ENCODE results near the gene LAPTM5. TPM values are rescaled to one million over a fixed set of nuclear protein-coding genes. Genes with fewer than 3 reads are reported as not detected.

The LAPTM5 gene
- total RNA-seq, 1 experiment from 2014 or later: 0.15 TPM

DNA sequence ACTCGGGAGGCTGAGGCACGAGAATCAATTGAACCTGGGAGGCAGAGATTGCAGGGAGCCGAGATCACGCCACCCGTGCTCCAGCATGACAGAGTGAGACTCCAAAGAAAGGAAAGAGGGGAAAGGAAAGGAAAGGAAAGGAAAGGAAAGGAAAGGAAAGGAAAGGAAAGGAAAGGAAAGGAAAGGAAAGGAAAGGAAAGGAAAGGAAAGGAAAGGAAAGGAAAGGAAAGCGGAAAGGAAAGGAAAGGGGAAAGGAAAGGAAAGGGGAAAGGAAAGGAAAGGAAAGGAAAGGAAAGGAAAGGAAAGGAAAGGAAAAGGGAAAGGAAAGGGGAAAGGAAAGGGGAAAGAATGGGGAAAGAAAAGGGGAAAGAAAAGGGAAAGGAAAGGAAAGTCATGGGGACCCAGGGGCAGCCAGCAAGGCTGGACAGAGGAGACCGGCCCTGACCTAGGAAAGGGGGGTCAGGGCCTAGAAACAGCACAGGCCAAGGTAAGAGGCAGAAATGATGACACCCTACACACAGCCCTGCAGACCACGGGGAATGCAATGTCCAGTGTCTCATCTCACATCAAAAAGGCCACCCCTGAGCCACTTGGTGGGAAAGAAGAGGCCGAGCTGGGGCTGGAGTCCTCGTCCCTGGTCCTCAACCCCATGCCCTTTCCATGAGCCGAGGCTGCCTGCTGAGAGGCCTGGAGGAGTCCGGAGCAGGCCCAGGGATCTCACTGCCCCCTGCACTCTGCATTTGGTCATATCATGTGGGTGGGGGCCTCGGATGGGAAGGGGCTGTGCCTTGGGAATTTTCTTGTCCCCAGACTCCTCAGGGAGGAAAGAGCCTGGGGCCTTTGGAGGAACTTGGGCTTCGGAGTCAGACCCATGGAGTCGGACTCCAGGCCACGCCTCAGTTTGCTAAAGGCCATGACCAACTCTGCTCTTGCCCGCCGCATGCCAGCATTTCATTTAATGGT lies 18.8 kb upstream of the LAPTM5 start:
- TF ChIP-seq, protein P1, sequence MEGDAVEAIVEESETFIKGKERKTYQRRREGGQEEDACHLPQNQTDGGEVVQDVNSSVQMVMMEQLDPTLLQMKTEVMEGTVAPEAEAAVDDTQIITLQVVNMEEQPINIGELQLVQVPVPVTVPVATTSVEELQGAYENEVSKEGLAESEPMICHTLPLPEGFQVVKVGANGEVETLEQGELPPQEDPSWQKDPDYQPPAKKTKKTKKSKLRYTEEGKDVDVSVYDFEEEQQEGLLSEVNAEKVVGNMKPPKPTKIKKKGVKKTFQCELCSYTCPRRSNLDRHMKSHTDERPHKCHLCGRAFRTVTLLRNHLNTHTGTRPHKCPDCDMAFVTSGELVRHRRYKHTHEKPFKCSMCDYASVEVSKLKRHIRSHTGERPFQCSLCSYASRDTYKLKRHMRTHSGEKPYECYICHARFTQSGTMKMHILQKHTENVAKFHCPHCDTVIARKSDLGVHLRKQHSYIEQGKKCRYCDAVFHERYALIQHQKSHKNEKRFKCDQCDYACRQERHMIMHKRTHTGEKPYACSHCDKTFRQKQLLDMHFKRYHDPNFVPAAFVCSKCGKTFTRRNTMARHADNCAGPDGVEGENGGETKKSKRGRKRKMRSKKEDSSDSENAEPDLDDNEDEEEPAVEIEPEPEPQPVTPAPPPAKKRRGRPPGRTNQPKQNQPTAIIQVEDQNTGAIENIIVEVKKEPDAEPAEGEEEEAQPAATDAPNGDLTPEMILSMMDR (conservative IDR thresholded peaks at IDR 0.05): no peak
- Histone ChIP-seq H2BK12ac (ENCODE audit: insufficient read length, low read depth, low read length) (no peak overlapping the region), H3K79me1 (ENCODE audit: insufficient read depth, low read depth, low read length, poor library complexity, severe bottlenecking) (no peaks in the 10 kb centered on the region), H2AFZ (ENCODE audit: low read length) (no peak overlapping the region), H3K27ac (ENCODE audit: insufficient read length, low read depth, low read length) (no peak overlapping the region), H3K4me1 (ENCODE audit: insufficient read depth, low read length) (no peaks in the 10 kb centered on the region), H2BK120ac (ENCODE audit: low read depth, low read length, poor library complexity, severe bottlenecking) (no peak overlapping the region), H3T11ph (ENCODE audit: low read length) (no peak overlapping the region), H2BK15ac (ENCODE audit: low read depth, low read length) (no peak overlapping the region), H3K9ac (ENCODE audit: extremely low read depth, insufficient read length, low read length) (no peak overlapping the region), H3K4ac (ENCODE audit: low read depth, low read length) (no peak overlapping the region), H4K91ac (ENCODE audit: insufficient read length, low read depth, low read length) (no peak overlapping the region), H3K14ac (ENCODE audit: insufficient read depth, low read length) (no peak overlapping the region), H3K23ac (ENCODE audit: insufficient read length, low read depth, low read length) (no peak overlapping the region), H3K56ac (ENCODE audit: insufficient read length, low read depth, low read length) (no peak overlapping the region), H3K27me3 (ENCODE audit: insufficient read depth, low read length) (no peaks in the 10 kb centered on the region; the same call in 1 of the 2 replicates), H3K9me3 (ENCODE audit: control insufficient read depth, low read depth, low read length) (no peaks in the 10 kb centered on the region), H2BK20ac (ENCODE audit: low read depth, low read length, poor library complexity, severe bottlenecking) (no peak overlapping the region), H2BK5ac (ENCODE audit: insufficient read length, low read length) (no peak overlapping the region), H3K4me2 (ENCODE audit: insufficient read depth, insufficient read length, low read length) (no peak overlapping the region), H2AK5ac (ENCODE audit: insufficient read length, low read length) (no peak overlapping the region), H3K79me2 (ENCODE audit: insufficient read depth, low read length) (no peaks in the 10 kb centered on the region), H4K20me1 (ENCODE audit: control insufficient read depth, insufficient read depth, insufficient read length) (no peaks in the 10 kb centered on the region), H3K18ac (ENCODE audit: insufficient read length, low read depth, low read length) (no peak overlapping the region), H4K5ac (ENCODE audit: insufficient read length, low read depth, low read length) (no peak overlapping the region), H4K8ac (replicated peaks; ENCODE audit: insufficient read length, low read depth, low read length) (no peak overlapping the region), H3K23me2 (ENCODE audit: insufficient read length, low read depth, low read length, poor library complexity, severe bottlenecking) (no peaks in the 10 kb centered on the region)
- Mint-ChIP-seq H3K27ac (no peak overlapping the region), H3K9me3 (no peaks in the 10 kb centered on the region), H3K4me1 (peaks cover 5 to 22% of the 10 kb centered on the region in 2 experiments), H3K4me3 (no peak overlapping the region), H3K36me3 (ENCODE audit: insufficient read depth in 1 of 3, low read depth in 3 of 3) (no peaks in the 10 kb centered on the region), H3K27me3 (ENCODE audit: low read depth) (peaks cover 18% of the 10 kb centered on the region)
- WGBS (ENCODE audit: extremely low coverage, insufficient read length, low lambda C conversion rate): no CpG with 5 or more reads among the region's 18 CpGs
- DNase-seq: no peak
